Measurements from ENCODE around the gene MAPK8. TPM values are rescaled to one million over a fixed set of nuclear protein-coding genes. Genes with fewer than 3 reads are reported as not detected.
"Not testable (repeated sequence)": the region's sequence is repeated elsewhere in the genome, so short reads cannot be mapped to it uniquely, and the experiment has no call there.

MAPK8 gene
- total RNA-seq, 2 donors from 2014 or later, result 32.3 to 43.3 TPM

- DNase-seq, result no peak
- Histone ChIP-seq H3K9ac (ENCODE audit: low read depth in 2 of 2, low read length in 2 of 2) (no peak overlapping the region), H3K36me3 (no peaks in the 10 kb centered on the region), H3K4me3 (no peak overlapping the region), H3K4me1 (no peaks in the 10 kb centered on the region), H3K9me3 (no peaks in the 10 kb centered on the region), H3K27me3 (no peaks in the 10 kb centered on the region), H3K27ac (no peak overlapping the region)
- TF ChIP-seq, protein P1, sequence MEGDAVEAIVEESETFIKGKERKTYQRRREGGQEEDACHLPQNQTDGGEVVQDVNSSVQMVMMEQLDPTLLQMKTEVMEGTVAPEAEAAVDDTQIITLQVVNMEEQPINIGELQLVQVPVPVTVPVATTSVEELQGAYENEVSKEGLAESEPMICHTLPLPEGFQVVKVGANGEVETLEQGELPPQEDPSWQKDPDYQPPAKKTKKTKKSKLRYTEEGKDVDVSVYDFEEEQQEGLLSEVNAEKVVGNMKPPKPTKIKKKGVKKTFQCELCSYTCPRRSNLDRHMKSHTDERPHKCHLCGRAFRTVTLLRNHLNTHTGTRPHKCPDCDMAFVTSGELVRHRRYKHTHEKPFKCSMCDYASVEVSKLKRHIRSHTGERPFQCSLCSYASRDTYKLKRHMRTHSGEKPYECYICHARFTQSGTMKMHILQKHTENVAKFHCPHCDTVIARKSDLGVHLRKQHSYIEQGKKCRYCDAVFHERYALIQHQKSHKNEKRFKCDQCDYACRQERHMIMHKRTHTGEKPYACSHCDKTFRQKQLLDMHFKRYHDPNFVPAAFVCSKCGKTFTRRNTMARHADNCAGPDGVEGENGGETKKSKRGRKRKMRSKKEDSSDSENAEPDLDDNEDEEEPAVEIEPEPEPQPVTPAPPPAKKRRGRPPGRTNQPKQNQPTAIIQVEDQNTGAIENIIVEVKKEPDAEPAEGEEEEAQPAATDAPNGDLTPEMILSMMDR (IDR thresholded peaks at IDR 0.05), result no peak
- intact Hi-C loops (cut with DNase I), result no loop called here
Measured at GRCh38 chr10:48414778-48415177, 108.3 kb downstream of the MAPK8 start.

GRCh38 chr10:48416584-48417232, 110.2 kb downstream of the MAPK8 start:
- TF ChIP-seq, protein P1 (IDR thresholded peaks at IDR 0.05), result no peak
- DNase-seq, result no peak
- H3K36me3 ChIP-seq, result no peaks in the 10 kb centered on the region
- H3K27me3 ChIP-seq, result no peaks in the 10 kb centered on the region
- no peak overlapping the region for H3K9ac ChIP-seq (ENCODE audit: low read depth in 2 of 2, low read length in 2 of 2)
- no peak overlapping the region for H3K27ac ChIP-seq
- no peaks in the 10 kb centered on the region for H3K4me1 ChIP-seq
- H3K4me3 ChIP-seq, result no peak overlapping the region
- no peaks in the 10 kb centered on the region for H3K9me3 ChIP-seq
- intact Hi-C loops (cut with DNase I), result no loop called here

DNA sequence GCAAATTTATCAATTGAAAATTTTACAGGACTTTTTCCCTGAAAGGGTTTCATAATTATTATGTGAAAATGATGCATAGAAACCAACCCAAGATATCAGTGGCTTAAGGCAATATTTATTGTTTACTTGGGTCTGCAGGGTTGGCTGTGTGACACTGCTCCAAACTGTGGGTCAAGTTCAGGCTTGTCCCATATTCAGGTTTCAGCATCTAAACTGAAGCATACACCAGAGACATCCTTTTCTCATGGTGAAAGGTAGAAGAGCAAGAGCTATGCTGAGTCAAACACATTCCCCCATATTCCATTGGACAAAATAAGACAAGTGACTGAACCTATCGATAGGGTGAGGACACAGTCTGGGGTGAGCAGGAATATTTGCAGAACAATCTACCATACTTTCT, 110.9 kb downstream of the MAPK8 start:
- H3K4me3 ChIP-seq, result no peak overlapping the region

GRCh38 chr10:48418189-48418788, 111.8 kb downstream of the MAPK8 start:
- H3K27me3 ChIP-seq, result no peaks in the 10 kb centered on the region
- no peaks in the 10 kb centered on the region for H3K4me1 ChIP-seq
- no peak overlapping the region for H3K9ac ChIP-seq (ENCODE audit: low read depth in 2 of 2, low read length in 2 of 2)
- H3K4me3 ChIP-seq, result no peak overlapping the region
- DNase-seq, result no peak
- no peak overlapping the region for H3K27ac ChIP-seq
- TF ChIP-seq, protein P1 (IDR thresholded peaks at IDR 0.05), result no peak
- H3K36me3 ChIP-seq, result no peaks in the 10 kb centered on the region
- intact Hi-C loops (cut with DNase I), result no loop called here
- no peaks in the 10 kb centered on the region for H3K9me3 ChIP-seq

More for the DNA sequence above, 110.9 kb downstream of the MAPK8 start:
- intact Hi-C loops (cut with DNase I), result no loop called here
- no peak overlapping the region for H3K27ac ChIP-seq
- no peak overlapping the region for H3K9ac ChIP-seq (ENCODE audit: low read depth in 2 of 2, low read length in 2 of 2)
- TF ChIP-seq, protein P1 (IDR thresholded peaks at IDR 0.05), result no peak
- H3K4me1 ChIP-seq, result no peaks in the 10 kb centered on the region
- H3K27me3 ChIP-seq, result no peaks in the 10 kb centered on the region
- H3K36me3 ChIP-seq, result no peaks in the 10 kb centered on the region
- no peaks in the 10 kb centered on the region for H3K9me3 ChIP-seq
- no peak for DNase-seq

GRCh38 chr10:48419714-48420113, 113.2 kb downstream of the MAPK8 start:
- TF ChIP-seq, protein P1 (IDR thresholded peaks at IDR 0.05), result no peak
- DNase-seq, result no peak

DNA sequence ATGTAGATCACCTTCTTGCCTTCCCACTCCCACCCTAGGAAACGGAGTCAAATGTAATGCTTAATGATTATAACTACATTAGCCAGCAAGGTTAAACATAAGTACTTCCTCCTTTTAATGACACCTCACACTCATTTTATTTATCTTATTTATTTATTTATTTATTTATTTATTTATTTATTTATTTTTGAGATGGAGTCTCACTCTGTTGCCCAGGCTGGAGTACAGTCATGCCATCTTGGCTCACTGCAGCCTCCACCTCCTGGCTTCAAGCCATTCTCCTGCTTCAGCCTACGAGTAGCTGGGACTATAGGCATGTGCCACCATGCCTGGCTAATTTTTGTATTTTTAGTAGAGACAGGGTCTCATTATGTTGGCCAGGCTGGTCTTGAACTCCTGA, 115.4 kb downstream of the MAPK8 start:
- H3K9me3 ChIP-seq; H3K9ac ChIP-seq (ENCODE audit: low read depth in 2 of 2, low read length in 2 of 2); H3K36me3 ChIP-seq; H3K4me1 ChIP-seq; H3K27ac ChIP-seq; H3K27me3 ChIP-seq; H3K4me3 ChIP-seq; intact Hi-C loops (cut with DNase I); DNase-seq: not testable (repeated sequence)

More at GRCh38 chr10:48419714-48420113, 113.2 kb downstream of the MAPK8 start:
- H3K4me3 ChIP-seq, result no peak overlapping the region
- H3K27ac ChIP-seq, result no peak overlapping the region
- no peaks in the 10 kb centered on the region for H3K4me1 ChIP-seq
- no peaks in the 10 kb centered on the region for H3K9me3 ChIP-seq
- H3K9ac ChIP-seq (ENCODE audit: low read depth in 2 of 2, low read length in 2 of 2), result no peak overlapping the region
- H3K27me3 ChIP-seq, result no peaks in the 10 kb centered on the region
- no peaks in the 10 kb centered on the region for H3K36me3 ChIP-seq
- intact Hi-C loops (cut with DNase I), result no loop called here
